CD8-positive, alpha-beta memory T cell (primary cell): ENCODE measurements around the gene CREB1. TPM values are rescaled to one million over a fixed set of nuclear protein-coding genes. Genes with fewer than 3 reads are reported as not detected.

Experiments
- CTCF ChIA-PET: fragments of 350-600 bp; sonication (Branson Sonifier 250); formaldehyde crosslinking; loops from one replicate; lab custom pipeline; 2021; ENCODE audit warnings: antibody characterized with exemption; lab: Charles Lee
- POLR2A ChIA-PET: fragments of 350-600 bp; sonication (Branson Sonifier 250); formaldehyde crosslinking; loops from one replicate; lab custom pipeline; 2021; ENCODE audit warnings: antibody characterized with exemption; lab: Charles Lee
- DNase-seq, 5 donors: peaks; one replicate each; pipeline versions ENCODE4 v3.0.0 to v3.0.0-alpha.2; 2020 to 2022; ENCODE audit warnings: mixed read lengths in 1 of 5
- H3K27ac ChIP-seq: one replicate; pipeline ENCODE4 v1.7.0; 2013; ENCODE audit warnings: low read depth, mild to moderate bottlenecking, low read length, moderate library complexity
- H3K27me3 ChIP-seq: 2 replicates; pipeline ENCODE4 v1.7.0; 2013; ENCODE audit warnings: low read length, mild to moderate bottlenecking; ENCODE audit not compliant: insufficient read depth, poor library complexity, severe bottlenecking
- H3K36me3 ChIP-seq: 2 replicates; pipeline ENCODE4 v1.7.0; 2013; ENCODE audit warnings: mild to moderate bottlenecking, low read length, moderate library complexity; ENCODE audit not compliant: insufficient read depth
- H3K4me1 ChIP-seq: 2 replicates; pipeline ENCODE4 v1.7.0; 2013; ENCODE audit warnings: mild to moderate bottlenecking, low read length, moderate library complexity; ENCODE audit not compliant: insufficient read depth
- H3K4me3 ChIP-seq: 2 replicates; pipeline ENCODE4 v1.7.0; 2013; ENCODE audit warnings: mild to moderate bottlenecking, low read length
- H3K9me3 ChIP-seq: 2 replicates; pipeline ENCODE4 v1.7.0; 2013; ENCODE audit warnings: mild to moderate bottlenecking, low read length
- H3K27ac Mint-ChIP-seq, 8 donors: one replicate each; pipeline ENCODE4 v1.8.0; 2020 to 2021; ENCODE audit warnings: mixed read lengths in 8 of 8, mild to moderate bottlenecking in 6 of 8, inconsistent platforms in 3 of 8, moderate library complexity in 3 of 8
- H3K27me3 Mint-ChIP-seq, 2 donors: one replicate each; pipeline ENCODE4 v1.8.0; 2020 to 2021; ENCODE audit warnings: mixed read lengths in 2 of 2, mild to moderate bottlenecking in 1 of 2, moderate library complexity in 1 of 2
- H3K36me3 Mint-ChIP-seq, 3 donors: one replicate each; pipeline ENCODE4 v1.8.0; 2020 to 2021; ENCODE audit warnings: mixed read lengths in 3 of 3, inconsistent platforms in 1 of 3, mild to moderate bottlenecking in 1 of 3
- H3K4me1 Mint-ChIP-seq, 3 donors: one replicate each; pipeline ENCODE4 v1.8.0; 2020 to 2021; ENCODE audit warnings: mixed read lengths in 3 of 3, inconsistent platforms in 1 of 3, mild to moderate bottlenecking in 1 of 3
- H3K4me3 Mint-ChIP-seq, 7 donors: one replicate each; pipeline ENCODE4 v1.8.0; 2020 to 2021; ENCODE audit warnings: mixed read lengths in 7 of 7, mild to moderate bottlenecking in 6 of 7, moderate library complexity in 4 of 7, inconsistent platforms in 2 of 7
- H3K9me3 Mint-ChIP-seq, 5 donors: one replicate each; pipeline ENCODE4 v1.8.0; 2020 to 2022; ENCODE audit warnings: mixed read lengths in 5 of 5, mild to moderate bottlenecking in 3 of 5, moderate library complexity in 2 of 5, inconsistent platforms in 1 of 5
- polyA plus RNA-seq: library from polyadenylated mRNA; unstranded; fragments of 300-500 nt; fragmentation: Illumina TruSeq; gene quantifications from one replicate; pipeline ENCODE4 v1.2.3, GENCODE V29; 2021
- total RNA-seq, 2 experiments: library from RNA; stranded (reverse); gene quantifications; one replicate each; pipeline ENCODE4 v1.2.3, GENCODE V29; 2021

CREB1 gene
- total and polyA plus RNA-seq, 3 experiments from 2014 or later = 60.2 to 96.2 (median 95.4) TPM

- Histone ChIP-seq H3K4me1 (peaks cover 13% of the 10 kb centered on the region), H3K9me3 (no peaks in the 10 kb centered on the region), H3K36me3 (peaks cover 33% of the 10 kb centered on the region), H3K4me3 (no peak overlapping the region), H3K27ac (no peak overlapping the region), H3K27me3 (no peaks in the 10 kb centered on the region)
- H3K27me3 Mint-ChIP-seq = no peaks in the 10 kb centered on the region
- ChIA-PET CTCF (interaction anchor here (0.9 kb wide), 1 partner anchor 8 kb away, joined by 3 read pairs; no protein-coding TSS in a partner anchor), POLR2A (no interaction called here)
- no peaks in the 10 kb centered on the region for H3K9me3 Mint-ChIP-seq
- peak overlapping the region in 3 of 8 donors; percentile 26 to 73 (median 35) for H3K27ac Mint-ChIP-seq
- peaks cover 14 to 73% (median 22%) of the 10 kb centered on the region in 3 donors for H3K36me3 Mint-ChIP-seq
- H3K4me3 Mint-ChIP-seq = peak overlapping the region in 1 of 7 donors; percentile 53
- no peak for DNase-seq
- peaks cover 13 to 37% (median 26%) of the 10 kb centered on the region in 3 donors for H3K4me1 Mint-ChIP-seq
These were observed 87.4 kb downstream of the CREB1 start for GRCh38 chr2:207617011-207617671.

GRCh38 chr2:207619764-207620203 is 90.0 kb downstream of the CREB1 start:
- H3K27me3 ChIP-seq = no peaks in the 10 kb centered on the region
- POLR2A ChIA-PET = no interaction called here
- Mint-ChIP-seq H3K9me3 (no peaks in the 10 kb centered on the region), H3K27ac (peak overlapping the region in 7 of 8 donors; percentile 47 to 78 (median 60)), H3K36me3 (peaks cover 11 to 73% (median 14%) of the 10 kb centered on the region in 3 donors), H3K4me3 (peak overlapping the region in 3 of 7 donors; percentile 0 to 37 (median 15)), H3K4me1 (peaks cover 28 to 58% (median 41%) of the 10 kb centered on the region in 3 donors), H3K27me3 (no peaks in the 10 kb centered on the region)
- H3K4me3 ChIP-seq = no peak overlapping the region
- peaks cover 26% of the 10 kb centered on the region for H3K4me1 ChIP-seq
- CTCF ChIA-PET = no interaction called here
- no peaks in the 10 kb centered on the region for H3K9me3 ChIP-seq
- peak in 1 of 5 donors; percentile 17 for DNase-seq
- H3K27ac ChIP-seq = no peak overlapping the region
- H3K36me3 ChIP-seq = peaks cover 33% of the 10 kb centered on the region

- Histone ChIP-seq H3K4me1 (peaks cover 26% of the 10 kb centered on the region), H3K4me3 (no peak overlapping the region), H3K27me3 (no peaks in the 10 kb centered on the region), H3K36me3 (peaks cover 29% of the 10 kb centered on the region), H3K9me3 (no peaks in the 10 kb centered on the region), H3K27ac (no peak overlapping the region)
- ChIA-PET POLR2A (no interaction called here), CTCF (interaction anchor here (1.6 kb wide), 1 partner anchor 92 kb away, joined by 5 read pairs; the partner anchor contains the start of gene CREB1)
- Mint-ChIP-seq H3K27ac (peak overlapping the region in 7 of 8 donors; percentile 1 to 83 (median 23)), H3K27me3 (peaks cover 0 to 3% of the 10 kb centered on the region in 2 donors), H3K4me1 (peaks cover 30 to 62% (median 41%) of the 10 kb centered on the region in 3 donors), H3K9me3 (no peaks in the 10 kb centered on the region), H3K36me3 (peaks cover 9 to 66% (median 10%) of the 10 kb centered on the region in 3 donors), H3K4me3 (peak overlapping the region in 3 of 7 donors; percentile 8 to 59 (median 54))
- no peak for DNase-seq
These were observed 91.8 kb downstream of the CREB1 start for GRCh38 chr2:207621501-207622039.

DNA sequence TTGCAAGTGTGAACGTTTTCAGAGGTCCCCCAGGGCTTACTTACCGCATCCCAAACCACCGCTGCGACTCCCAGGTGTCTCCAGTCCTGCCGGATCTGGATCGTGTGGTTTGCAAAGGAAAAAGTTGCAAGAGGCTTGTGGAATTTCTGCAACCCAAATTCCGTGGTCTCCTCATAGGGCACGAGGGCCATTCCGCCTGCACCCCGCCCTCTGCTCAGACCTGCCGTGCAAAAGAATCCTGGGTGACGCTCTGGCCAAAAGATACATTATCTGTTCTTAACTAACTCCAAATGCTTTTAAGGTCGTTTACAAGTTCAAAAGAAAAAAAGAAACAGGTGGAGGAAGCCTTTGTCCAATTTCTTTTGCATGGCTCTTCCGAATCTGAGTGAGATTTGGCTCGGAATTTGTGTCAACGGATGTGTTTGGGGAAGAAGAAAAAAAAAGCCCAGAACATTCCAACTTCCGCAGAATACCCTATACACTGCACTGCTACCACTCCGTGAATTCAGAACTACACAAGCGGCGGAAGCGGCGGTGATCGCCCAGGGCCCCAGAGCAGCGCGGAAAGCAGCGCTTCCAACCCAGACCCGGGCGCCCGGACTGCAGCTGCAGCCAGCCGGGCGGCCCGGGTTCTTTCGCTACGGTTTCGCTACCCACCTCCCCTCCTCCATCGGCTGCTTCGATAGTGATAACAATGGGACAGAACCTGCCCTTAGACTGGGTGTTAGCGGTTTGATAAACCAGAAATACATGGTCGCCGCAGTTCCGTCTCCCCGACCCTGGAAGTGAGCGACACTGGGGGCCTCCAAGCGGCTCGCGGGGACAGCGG is 94.6 kb downstream of the CREB1 start:
- no peaks in the 10 kb centered on the region for H3K9me3 ChIP-seq
- peak overlapping the region; percentile 87 to 100 (median 94) for H3K4me3 Mint-ChIP-seq
- peaks cover 26% of the 10 kb centered on the region for H3K4me1 ChIP-seq
- H3K27ac Mint-ChIP-seq = peak overlapping the region; percentile 93 to 99 (median 96)
- H3K27ac ChIP-seq = peak overlapping the region; percentile 95
- peak; percentile 50 to 76 (median 60) for DNase-seq
- H3K27me3 Mint-ChIP-seq = peaks cover 0 to 3% of the 10 kb centered on the region in 2 donors
- peaks cover 34 to 55% (median 41%) of the 10 kb centered on the region in 3 donors for H3K4me1 Mint-ChIP-seq
- H3K4me3 ChIP-seq = peak overlapping the region; percentile 98
- POLR2A ChIA-PET = interaction anchor here (0.6 to 3.7 kb wide), 8 partner anchors 31 to 642 kb away, joined by 3 to 109 read pairs (median 4); partner anchors contain the start of genes CCNYL1, CREB1, KLF7 and PIKFYVE
- no peaks in the 10 kb centered on the region for H3K27me3 ChIP-seq
- H3K9me3 Mint-ChIP-seq = no peaks in the 10 kb centered on the region
- H3K36me3 Mint-ChIP-seq = peaks cover 0 to 42% (median 4%) of the 10 kb centered on the region in 3 donors
- CTCF ChIA-PET = interaction anchor here (0.6 to 4.1 kb wide), 26 partner anchors 9 to 459 kb away, joined by 3 to 31 read pairs (median 4); partner anchors contain the start of genes CCNYL1, CREB1 and KLF7
- peaks cover 14% of the 10 kb centered on the region for H3K36me3 ChIP-seq

DNA sequence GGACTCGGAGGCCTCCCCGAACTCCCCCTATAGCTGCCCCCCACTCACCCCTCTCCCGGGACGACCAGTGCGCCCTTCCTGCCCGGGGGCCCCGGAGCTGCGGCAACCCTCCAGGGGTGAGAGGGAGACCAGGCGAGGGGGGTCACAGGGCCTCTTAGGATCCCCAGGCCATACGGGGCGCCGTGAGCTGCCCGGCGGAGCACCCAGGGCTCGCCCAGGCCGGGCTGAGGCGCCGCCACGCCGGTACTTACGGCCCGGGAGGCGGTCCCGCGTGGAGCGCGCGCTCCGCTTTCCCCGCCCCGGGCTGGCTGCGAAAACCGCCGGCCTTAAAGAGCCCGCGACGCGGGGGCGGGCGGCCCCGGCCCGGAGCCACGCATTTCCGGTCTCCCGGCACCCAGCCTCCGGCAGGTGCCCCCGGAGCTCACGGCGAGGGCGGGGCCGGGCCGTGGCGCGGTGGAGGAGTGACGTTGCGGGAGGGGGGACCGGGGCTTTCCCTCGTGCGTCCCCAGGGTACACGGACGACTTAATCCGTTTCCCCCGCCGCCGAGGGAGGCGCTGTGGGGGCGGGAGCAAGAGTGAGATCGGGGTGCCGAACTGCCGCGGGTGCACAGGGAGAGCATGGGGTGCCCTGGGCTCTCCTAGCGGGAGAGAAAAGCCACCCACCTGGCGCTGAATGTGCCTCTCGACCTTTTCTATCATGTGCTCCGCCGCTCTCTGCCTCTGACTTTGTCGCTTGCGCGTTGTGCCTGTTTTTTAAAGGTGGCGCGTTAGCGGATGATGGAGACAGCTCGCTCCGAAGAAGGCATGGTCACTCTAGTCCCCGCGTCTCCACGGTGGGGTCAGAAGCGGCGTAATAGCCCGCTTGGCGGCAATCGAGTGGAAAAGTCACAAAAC is 95.5 kb downstream of the CREB1 start, which contains the start of gene METTL21A:
Gene METTL21A (minus strand): TSS at position 381 of the 894 bp plus-strand sequence. CDS start 1,019 bp downstream, outside the sequence.
- peaks cover 28 to 48% (median 35%) of the 10 kb centered on the region in 3 donors for H3K4me1 Mint-ChIP-seq
- Histone ChIP-seq H3K4me1 (peaks cover 26% of the 10 kb centered on the region), H3K9me3 (no peaks in the 10 kb centered on the region), H3K27me3 (no peaks in the 10 kb centered on the region), H3K4me3 (peak within 1 kb of the TSS; percentile 98), H3K36me3 (peaks cover 14% of the 10 kb centered on the region), H3K27ac (peak within 1 kb of the TSS; percentile 95)
- H3K36me3 Mint-ChIP-seq = peaks cover 0 to 37% (median 2%) of the 10 kb centered on the region in 3 donors
- peak within 1 kb of the TSS; percentile 93 to 99 (median 96) for H3K27ac Mint-ChIP-seq
- CTCF ChIA-PET = interaction anchor here (0.6 to 4.1 kb wide), 37 partner anchors 8 to 460 kb away, joined by 3 to 31 read pairs (median 4); partner anchors contain the start of genes CCNYL1, CREB1, KLF7 and PLEKHM3
- POLR2A ChIA-PET = interaction anchor here (0.6 to 3.7 kb wide), 11 partner anchors 32 to 860 kb away, joined by 3 to 109 read pairs (median 3); partner anchors contain the start of genes CCNYL1, CREB1, FASTKD2 and KLF7
- peak; percentile 90 to 97 (median 96) for DNase-seq
- H3K4me3 Mint-ChIP-seq = peak within 1 kb of the TSS; percentile 93 to 100 (median 96)
- H3K9me3 Mint-ChIP-seq = no peaks in the 10 kb centered on the region
- H3K27me3 Mint-ChIP-seq = peaks cover 0 to 3% of the 10 kb centered on the region in 2 donors

- Mint-ChIP-seq H3K9me3 (no peaks in the 10 kb centered on the region), H3K27me3 (peaks cover 0 to 3% of the 10 kb centered on the region in 2 donors), H3K4me1 (peaks cover 7 to 12% (median 9%) of the 10 kb centered on the region in 3 donors), H3K36me3 (peaks cover 0 to 7% (median 0%) of the 10 kb centered on the region in 3 donors), H3K4me3 (peak overlapping the region in 1 of 7 donors; percentile 12), H3K27ac (peak overlapping the region in 4 of 8 donors; percentile 40 to 73 (median 54))
- H3K27me3 ChIP-seq = no peaks in the 10 kb centered on the region
- H3K9me3 ChIP-seq = no peaks in the 10 kb centered on the region
- ChIA-PET POLR2A (interaction anchor here (0.7 kb wide), 1 partner anchor 144 kb away, joined by 6 read pairs; no protein-coding TSS in a partner anchor), CTCF (interaction anchor here (1.3 kb wide), 1 partner anchor 116 kb away, joined by 3 read pairs; no protein-coding TSS in a partner anchor)
- no peaks in the 10 kb centered on the region for H3K36me3 ChIP-seq
- H3K4me3 ChIP-seq = no peak overlapping the region
- DNase-seq = no peak
- no peaks in the 10 kb centered on the region for H3K4me1 ChIP-seq
- H3K27ac ChIP-seq = no peak overlapping the region
These were observed 99.8 kb downstream of the CREB1 start for GRCh38 chr2:207629553-207629952.
